OCI-LY3 (cell line): ENCODE results near the gene OR51F2.

Experiments used
- H2AFZ ChIP-seq: fragments of 200-600, 300-600 bp; shearing (Covaris generic); 2 replicates; pipeline ENCODE4 v1.6.0; 2014; ENCODE audit warnings: antibody characterized with exemption, low read depth, low read length
- H3K27ac ChIP-seq: fragments of 200-600, 300-600 bp; sonication (generic); 2 replicates; pipeline ENCODE4 v1.5.1; 2014; ENCODE audit warnings: mild to moderate bottlenecking, low read length, moderate library complexity, mixed read lengths
- H3K27me3 ChIP-seq: fragments of 200-600, 300-600 bp; sonication (generic); 2 replicates; pipeline ENCODE4 v1.6.1; 2014; ENCODE audit warnings: low read depth, low read length, mixed read lengths
- H3K36me3 ChIP-seq: fragments of 200-600, 300-600 bp; sonication (generic); replicated peaks from 2 replicates; pipeline ENCODE3; 2014; ENCODE audit warnings: low read depth, low read length, mixed read lengths
- H3K4me1 ChIP-seq: fragments of 300-600, 200-600 bp; sonication (generic); 2 replicates; pipeline ENCODE4 v1.6.1; 2014; ENCODE audit warnings: low read length, mixed read lengths
- H3K4me2 ChIP-seq: fragments of 200-600, 300-600 bp; sonication (generic); 2 replicates; pipeline ENCODE4 v1.6.1; 2014; ENCODE audit warnings: low read length, mixed read lengths
- H3K4me3 ChIP-seq: fragments of 300-600, 200-600 bp; sonication (generic); 2 replicates; pipeline ENCODE4 v1.5.1; 2014; ENCODE audit warnings: antibody characterized with exemption, mild to moderate bottlenecking, low read length, moderate library complexity
- H3K79me2 ChIP-seq: fragments of 300-600, 200-600 bp; shearing (Covaris generic); 2 replicates; pipeline ENCODE4 v1.6.1; 2014; ENCODE audit warnings: mild to moderate bottlenecking, low read length, mixed read lengths
- H3K9ac ChIP-seq: fragments of 300-600, 200-600 bp; shearing (Covaris generic); 2 replicates; pipeline ENCODE4 v1.6.0; 2014; ENCODE audit warnings: mild to moderate bottlenecking, low read length, moderate library complexity
- H3K9me3 ChIP-seq: fragments of 200-600, 300-600 bp; shearing (Covaris generic); 2 replicates; pipeline ENCODE4 v1.6.1; 2014; ENCODE audit warnings: low read length, mixed read lengths; ENCODE audit not compliant: insufficient read depth
- H4K20me1 ChIP-seq: fragments of 200-600, 300-600 bp; sonication (generic); 2 replicates; pipeline ENCODE4 v1.6.1; 2016; ENCODE audit warnings: low read length, mixed read lengths; ENCODE audit not compliant: insufficient read depth
- EZH2phosphoT487 ChIP-seq: fragments of 200-600 bp; shearing (Covaris generic); IDR thresholded peaks from 2 replicates; pipeline ENCODE4 v1.6.1; 2018; ENCODE audit warnings: antibody characterized with exemption, mixed run types, low read depth
- TF ChIP-seq, protein P1 (sequence below): fragments of 200-600, 300-600 bp; sonication (generic); IDR thresholded peaks from 2 replicates; pipeline ENCODE4 v1.5.1; 2014; ENCODE audit warnings: antibody characterized with exemption, low read length, low read depth

The OR51F2 gene

DNA sequence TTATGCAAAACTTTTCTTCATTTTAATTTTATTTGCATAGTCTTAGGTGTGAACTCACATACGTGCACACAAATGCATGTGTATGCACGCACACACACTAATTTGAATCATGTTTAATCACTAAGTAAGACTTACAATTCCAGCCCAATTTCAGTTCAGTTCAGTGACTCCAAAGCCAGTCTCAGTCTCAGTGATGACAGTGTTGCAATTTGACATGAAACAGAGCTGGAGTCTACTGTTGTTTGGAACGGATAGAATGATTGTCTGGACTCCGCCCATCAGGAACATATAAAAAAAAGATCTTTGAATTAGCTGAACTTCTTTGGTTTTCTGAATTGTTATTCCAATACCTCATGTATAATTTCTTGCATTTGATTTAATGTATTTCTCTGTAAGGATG lies 42.8 kb downstream of the OR51F2 start:
- H3K27me3 ChIP-seq, result no peaks in the 10 kb centered on the region
- H3K36me3 ChIP-seq, result no peaks in the 10 kb centered on the region
- H3K27ac ChIP-seq, result no peak overlapping the region
- no peaks in the 10 kb centered on the region for H3K79me2 ChIP-seq
- no peak overlapping the region for H2AFZ ChIP-seq
- no peak overlapping the region for H3K9ac ChIP-seq
- H3K4me2 ChIP-seq, result no peak overlapping the region
- no peak overlapping the region for H3K4me3 ChIP-seq
- TF ChIP-seq, protein P1, sequence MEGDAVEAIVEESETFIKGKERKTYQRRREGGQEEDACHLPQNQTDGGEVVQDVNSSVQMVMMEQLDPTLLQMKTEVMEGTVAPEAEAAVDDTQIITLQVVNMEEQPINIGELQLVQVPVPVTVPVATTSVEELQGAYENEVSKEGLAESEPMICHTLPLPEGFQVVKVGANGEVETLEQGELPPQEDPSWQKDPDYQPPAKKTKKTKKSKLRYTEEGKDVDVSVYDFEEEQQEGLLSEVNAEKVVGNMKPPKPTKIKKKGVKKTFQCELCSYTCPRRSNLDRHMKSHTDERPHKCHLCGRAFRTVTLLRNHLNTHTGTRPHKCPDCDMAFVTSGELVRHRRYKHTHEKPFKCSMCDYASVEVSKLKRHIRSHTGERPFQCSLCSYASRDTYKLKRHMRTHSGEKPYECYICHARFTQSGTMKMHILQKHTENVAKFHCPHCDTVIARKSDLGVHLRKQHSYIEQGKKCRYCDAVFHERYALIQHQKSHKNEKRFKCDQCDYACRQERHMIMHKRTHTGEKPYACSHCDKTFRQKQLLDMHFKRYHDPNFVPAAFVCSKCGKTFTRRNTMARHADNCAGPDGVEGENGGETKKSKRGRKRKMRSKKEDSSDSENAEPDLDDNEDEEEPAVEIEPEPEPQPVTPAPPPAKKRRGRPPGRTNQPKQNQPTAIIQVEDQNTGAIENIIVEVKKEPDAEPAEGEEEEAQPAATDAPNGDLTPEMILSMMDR, result no peak
- TF ChIP-seq EZH2phosphoT487, result no peak
- H3K9me3 ChIP-seq, result no peaks in the 10 kb centered on the region
- no peaks in the 10 kb centered on the region for H3K4me1 ChIP-seq
- no peaks in the 10 kb centered on the region for H4K20me1 ChIP-seq

DNA sequence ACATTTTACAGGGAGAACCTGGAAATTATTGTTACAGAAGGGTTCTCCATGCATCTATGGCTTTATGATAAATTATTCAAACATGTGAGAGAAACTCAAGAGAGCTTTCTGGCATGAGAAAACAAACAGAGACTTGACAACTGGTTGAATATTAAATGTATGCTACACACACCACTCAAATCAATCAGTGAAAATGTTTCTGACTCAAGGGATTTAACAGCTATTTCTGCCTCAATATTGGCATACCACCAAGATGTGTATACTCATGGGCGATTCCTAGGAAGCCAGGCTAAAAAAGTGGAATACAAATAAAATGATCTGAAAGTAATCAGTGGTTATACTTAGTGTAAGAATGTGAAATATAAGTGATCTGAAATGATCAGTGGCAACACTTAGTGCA lies 44.7 kb downstream of the OR51F2 start:
- H2AFZ ChIP-seq, result no peak overlapping the region
- no peaks in the 10 kb centered on the region for H3K27me3 ChIP-seq
- H4K20me1 ChIP-seq, result no peaks in the 10 kb centered on the region
- H3K9ac ChIP-seq, result no peak overlapping the region
- H3K4me1 ChIP-seq, result no peaks in the 10 kb centered on the region
- no peaks in the 10 kb centered on the region for H3K9me3 ChIP-seq
- H3K4me3 ChIP-seq, result no peak overlapping the region
- no peak overlapping the region for H3K27ac ChIP-seq
- H3K79me2 ChIP-seq, result no peaks in the 10 kb centered on the region
- no peak for TF ChIP-seq EZH2phosphoT487
- TF ChIP-seq, protein P1, result no peak
- no peaks in the 10 kb centered on the region for H3K36me3 ChIP-seq
- H3K4me2 ChIP-seq, result no peak overlapping the region
